HG02610 (cell line): Measurements from ENCODE around the gene LIMCH1.
"Not testable (repeated sequence)": the region's sequence is repeated elsewhere in the genome, so short reads cannot be mapped to it uniquely, and the experiment has no call there.

Experiments
- ATAC-seq: cut with Tn5 transposase; IDR thresholded peaks from one replicate; pipeline ENCODE4 v1.9.1; 2021; ENCODE audit warnings: mild to moderate bottlenecking, moderate library complexity; ENCODE audit not compliant: unreplicated experiment

Gene LIMCH1

DNA sequence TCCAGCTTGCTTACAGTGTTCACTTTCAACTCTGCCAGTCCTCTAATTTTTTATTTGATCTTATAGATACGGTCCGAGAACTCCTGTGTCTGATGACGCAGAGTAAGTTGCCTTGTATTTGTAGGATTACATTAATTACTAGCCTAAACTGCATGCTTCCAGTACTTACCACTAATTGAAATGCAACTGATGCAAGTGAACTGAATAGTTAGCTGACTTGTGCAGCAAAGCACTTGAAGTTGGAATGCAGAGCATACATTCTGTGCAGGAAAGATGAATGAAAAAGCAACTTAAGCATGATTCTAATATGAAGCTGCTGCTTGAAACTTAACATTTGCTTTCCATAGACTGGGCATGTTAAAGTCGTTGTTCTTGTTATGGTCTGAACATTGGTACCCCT lies 100.9 kb downstream of the LIMCH1 start:
- no peak for ATAC-seq

GRCh38 chr4:41639291-41639690 lies 101.3 kb downstream of the LIMCH1 start:
- ATAC-seq = no peak

DNA sequence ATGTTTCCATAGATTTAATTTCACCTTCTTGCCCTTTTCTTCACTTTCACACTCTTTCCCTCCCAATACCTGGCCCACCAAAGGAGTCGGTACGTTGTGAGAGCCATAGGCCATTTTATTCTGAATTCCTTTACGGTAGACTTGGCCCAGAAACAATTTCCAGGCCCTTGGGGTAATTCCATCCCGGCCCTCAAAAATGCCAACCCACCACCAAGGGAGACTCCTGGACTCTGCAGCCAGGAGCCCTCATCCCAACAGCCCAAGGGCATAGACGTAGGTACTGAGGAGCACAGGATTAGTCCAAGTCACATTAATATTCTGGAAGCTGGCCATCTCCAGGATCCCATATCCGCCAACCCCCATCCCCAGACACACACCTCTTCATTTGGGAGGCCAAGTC lies 102.9 kb downstream of the LIMCH1 start:
- no peak for ATAC-seq

- ATAC-seq = not testable (repeated sequence)
Measured at GRCh38 chr4:41642746-41643145, 104.8 kb downstream of the LIMCH1 start.

GRCh38 chr4:41643331-41643730 lies 105.4 kb downstream of the LIMCH1 start:
- ATAC-seq = no peak

GRCh38 chr4:41644288-41644914 lies 106.4 kb downstream of the LIMCH1 start:
- no peak for ATAC-seq

DNA sequence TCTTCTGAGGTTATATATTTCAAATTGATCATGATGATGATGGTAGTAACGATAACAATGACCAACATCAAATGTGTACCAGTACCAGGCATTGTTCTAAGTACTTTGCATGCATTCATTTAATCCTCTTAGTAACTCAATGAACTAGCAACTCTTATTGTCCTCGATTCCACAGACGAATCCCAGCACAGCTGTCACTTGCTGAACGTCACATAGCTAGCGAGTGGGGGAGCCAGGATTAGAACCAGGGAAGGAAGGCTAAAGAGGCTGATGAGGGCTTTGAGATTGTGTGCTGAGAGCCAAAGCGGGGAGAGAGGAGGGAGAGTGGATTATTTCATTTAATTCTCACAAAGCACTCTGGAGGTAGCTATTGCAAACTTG lies 106.9 kb downstream of the LIMCH1 start:
- no peak for ATAC-seq

- no peak for ATAC-seq
Measured at GRCh38 chr4:41645728-41646390, 107.9 kb downstream of the LIMCH1 start.

DNA sequence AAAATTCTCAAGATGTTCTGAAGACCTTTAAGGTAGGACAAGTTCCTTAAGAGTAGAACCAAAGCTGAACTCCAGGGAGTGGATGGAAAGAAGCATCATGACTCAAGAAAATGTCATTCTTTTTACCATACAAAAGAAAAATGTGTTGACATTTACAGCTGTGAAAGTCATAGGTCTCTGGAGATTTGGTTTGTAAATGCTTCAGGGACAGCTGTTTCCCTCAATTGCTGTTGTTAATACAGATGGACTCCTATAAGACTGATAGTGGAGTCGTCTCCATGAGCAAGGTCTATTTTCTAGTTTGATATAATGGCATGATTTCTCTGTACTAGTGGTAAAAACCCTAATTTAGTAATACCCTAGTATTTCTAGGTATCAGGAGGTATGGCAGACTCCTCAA lies 108.9 kb downstream of the LIMCH1 start:
- no peak for ATAC-seq

- ATAC-seq = no peak
Measured at GRCh38 chr4:41647383-41647782, 109.4 kb downstream of the LIMCH1 start.

DNA sequence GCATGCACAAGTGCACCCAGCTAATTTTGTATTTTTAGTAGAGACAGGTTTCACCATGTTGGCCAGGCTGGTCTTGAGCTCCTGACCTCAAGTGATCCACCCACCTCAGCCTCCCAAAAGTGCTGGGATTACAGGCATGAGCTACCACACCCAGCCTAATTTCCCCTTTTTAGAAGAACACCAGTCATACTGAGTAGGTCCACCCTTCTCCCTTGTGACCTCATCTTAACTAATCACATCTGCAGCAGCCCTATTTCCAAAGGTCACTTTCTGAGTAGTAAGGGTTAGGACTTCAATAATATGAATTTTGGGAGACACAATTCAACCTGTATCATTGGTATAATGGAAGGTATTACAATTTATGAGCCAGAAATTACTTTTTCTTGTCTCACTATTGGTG lies 113.2 kb downstream of the LIMCH1 start:
- not testable (repeated sequence) for ATAC-seq

- no peak for ATAC-seq
Measured at GRCh38 chr4:41652971-41653370, 115.0 kb downstream of the LIMCH1 start.

- no peak for ATAC-seq
Measured at GRCh38 chr4:41653523-41653922, 115.6 kb downstream of the LIMCH1 start.

DNA sequence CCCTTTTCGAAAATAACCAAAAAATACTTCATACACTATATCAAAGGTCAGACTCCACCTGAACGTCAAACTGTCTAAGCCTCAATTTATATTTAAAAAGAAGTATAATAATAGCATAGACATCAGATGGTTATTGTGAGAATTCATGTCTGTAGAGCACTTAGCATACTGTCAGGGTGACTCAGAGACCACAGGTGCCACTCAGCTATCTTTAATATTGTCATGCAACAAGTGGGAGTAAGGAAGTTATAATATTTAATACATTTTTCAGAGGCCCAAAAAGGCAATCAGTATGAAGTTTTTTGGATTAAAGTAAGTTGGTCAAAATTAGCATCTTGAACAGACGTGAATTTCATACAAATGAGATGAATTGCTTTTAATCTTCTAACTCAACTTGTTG lies 117.2 kb downstream of the LIMCH1 start:
- ATAC-seq = no peak

- ATAC-seq = no peak
Measured at GRCh38 chr4:41656106-41656505, 118.1 kb downstream of the LIMCH1 start.

DNA sequence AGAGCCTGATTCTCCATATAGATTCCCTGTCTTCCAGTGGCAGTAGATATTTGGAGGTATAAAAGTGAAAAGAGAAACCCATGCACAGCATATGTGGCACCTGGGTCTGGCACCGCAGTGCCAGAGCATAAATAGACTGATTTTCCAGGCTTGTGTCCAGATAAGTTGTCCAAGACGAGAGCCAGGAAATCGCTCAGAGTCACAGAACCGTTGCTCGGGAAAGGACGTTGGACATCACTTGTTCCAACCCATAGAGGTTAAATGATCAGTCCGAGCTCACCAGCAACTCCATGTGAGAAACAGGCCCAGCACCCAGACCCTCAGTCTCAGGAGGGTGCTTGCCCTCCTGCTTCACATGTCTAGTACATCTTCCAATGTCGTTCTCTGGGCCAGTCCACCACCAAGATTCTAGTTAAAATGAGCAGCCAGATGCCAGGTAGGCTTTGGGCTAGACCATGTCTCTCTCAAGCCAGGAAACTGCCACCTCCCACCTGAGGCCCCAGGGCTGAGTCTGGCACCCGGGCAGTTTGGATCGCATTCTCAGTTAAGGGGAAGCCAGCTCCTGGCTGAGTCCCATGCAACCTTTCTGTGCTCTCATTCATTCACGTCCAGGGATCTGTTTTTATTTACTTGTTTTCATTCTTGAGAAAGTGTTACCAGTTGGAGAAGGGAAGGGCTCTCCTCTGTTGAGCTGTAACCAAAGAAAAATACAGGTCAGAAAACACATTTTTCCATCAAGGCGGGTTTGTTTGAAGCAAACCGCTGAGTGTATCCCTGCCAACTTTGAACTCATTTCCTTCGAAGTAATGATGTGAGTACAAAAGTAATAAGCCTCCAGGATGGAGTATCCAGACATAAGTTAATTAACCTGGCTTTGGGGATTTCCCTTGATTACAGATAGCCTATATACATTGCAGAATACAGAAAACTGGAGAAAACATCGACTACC lies 118.9 kb downstream of the LIMCH1 start:
- no peak for ATAC-seq

DNA sequence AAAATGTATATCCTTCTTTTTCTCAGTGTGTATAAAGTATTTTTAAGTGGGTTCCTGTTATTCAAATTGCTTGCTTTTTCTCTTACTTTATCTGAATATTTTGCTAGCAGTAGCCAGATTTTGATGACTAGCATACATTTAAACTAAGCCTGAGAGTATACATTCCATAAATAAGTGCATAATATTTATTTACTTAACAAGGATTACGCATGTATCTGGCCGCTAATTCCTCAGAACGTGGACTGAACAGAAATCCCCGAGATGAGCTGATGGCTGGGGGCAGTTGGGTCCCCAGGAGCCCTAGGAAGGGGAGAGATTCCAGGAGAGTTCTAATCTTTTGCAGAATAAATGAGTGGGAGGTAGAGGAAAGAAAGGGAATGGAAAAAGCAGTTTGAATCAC lies 119.6 kb downstream of the LIMCH1 start:
- no peak for ATAC-seq

DNA sequence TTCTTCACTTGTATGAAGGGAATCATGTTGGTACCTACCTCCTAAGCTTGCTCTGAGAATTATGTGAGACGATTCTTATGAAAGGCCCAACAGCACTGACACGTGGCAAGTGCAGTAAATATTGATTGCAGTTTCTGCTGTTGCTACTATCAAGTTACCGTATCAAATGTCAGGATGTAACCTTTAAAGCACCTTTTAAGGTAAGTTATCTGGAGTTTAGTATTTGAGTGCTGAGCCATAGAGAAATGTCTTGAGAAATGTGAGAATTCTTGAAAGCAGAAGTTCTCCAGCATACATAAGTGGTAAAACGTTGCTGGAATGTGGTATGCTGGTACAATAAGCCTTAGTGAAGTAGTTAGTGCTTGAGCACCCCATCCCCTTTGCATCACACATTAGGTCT lies 120.2 kb downstream of the LIMCH1 start:
- no peak for ATAC-seq

DNA sequence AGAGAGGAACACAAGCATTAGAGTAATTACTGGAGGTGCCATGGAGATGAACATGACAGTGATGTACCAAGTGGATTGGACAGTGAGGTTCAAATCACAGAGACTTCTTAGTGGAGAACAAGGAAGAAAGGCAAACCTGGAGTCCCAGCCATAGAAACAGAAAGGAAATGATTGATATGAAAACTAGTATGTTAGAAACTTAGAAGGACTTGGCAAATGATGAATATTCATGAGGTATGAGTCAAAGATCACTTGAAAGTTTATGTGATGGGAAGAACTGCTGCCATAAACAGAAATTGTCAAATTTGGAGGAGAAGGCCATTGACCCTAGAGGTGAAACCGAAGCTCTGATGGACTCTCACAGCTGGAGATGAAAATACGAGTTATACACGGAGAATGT lies 122.4 kb downstream of the LIMCH1 start:
- ATAC-seq = no peak

- ATAC-seq = peak; percentile 67
Measured at GRCh38 chr4:41661442-41662076, 123.6 kb downstream of the LIMCH1 start.

- ATAC-seq = no peak
Measured at GRCh38 chr4:41665636-41666207, 127.8 kb downstream of the LIMCH1 start.
